Smooth muscle cell (in vitro differentiated cells): Measurements from ENCODE around the gene RNF207. TPM values are rescaled to one million over a fixed set of nuclear protein-coding genes. Genes with fewer than 3 reads are reported as not detected.

Experiments used
- DNase-seq: peaks from one replicate; lab custom pipeline; 2025; ENCODE audit not compliant: unreplicated experiment; lab: John Stamatoyannopoulos, UW
- H2AFZ ChIP-seq: fragments of 200-600 bp; sonication (generic); 2 replicates; pipeline ENCODE4 v1.6.0; 2016; ENCODE audit warnings: antibody characterized with exemption, low read depth, mild to moderate bottlenecking
- H3F3A ChIP-seq: fragments of 200-600 bp; sonication (generic); 2 replicates; pipeline ENCODE4 v1.6.0; 2017; ENCODE audit warnings: antibody characterized with exemption, low read depth
- H3K27ac ChIP-seq: fragments of 200-600 bp; sonication (generic); 2 replicates; pipeline ENCODE4 v1.5.1; 2016; ENCODE audit warnings: low read depth, mild to moderate bottlenecking
- H3K27me3 ChIP-seq: fragments of 200-600 bp; sonication (generic); 2 replicates; pipeline ENCODE4 v1.6.1; 2016; ENCODE audit warnings: low read depth, mild to moderate bottlenecking
- H3K36me3 ChIP-seq: fragments of 200-600 bp; sonication (generic); 2 replicates; pipeline ENCODE4 v1.5.1; 2016; ENCODE audit warnings: low read depth
- H3K4me1 ChIP-seq: fragments of 200-600 bp; sonication (generic); 2 replicates; pipeline ENCODE4 v1.5.1; 2016; ENCODE audit warnings: low read depth
- H3K4me2 ChIP-seq: fragments of 200-600 bp; sonication (generic); 2 replicates; pipeline ENCODE4 v1.6.0; 2016; ENCODE audit warnings: mild to moderate bottlenecking
- H3K4me3 ChIP-seq: fragments of 200-600 bp; sonication (generic); 2 replicates; pipeline ENCODE4 v1.5.1; 2016; ENCODE audit warnings: mild to moderate bottlenecking
- H3K79me2 ChIP-seq: fragments of 200-600 bp; sonication (generic); 2 replicates; pipeline ENCODE4 v1.6.0; 2016; ENCODE audit warnings: low read depth, mild to moderate bottlenecking
- H3K9ac ChIP-seq: fragments of 200-600 bp; sonication (generic); 2 replicates; pipeline ENCODE4 v1.6.0; 2016; ENCODE audit warnings: low read depth
- H3K9me3 ChIP-seq: fragments of 200-600 bp; sonication (generic); replicated peaks from 2 replicates; pipeline ENCODE4 v1.5.1; 2016; ENCODE audit warnings: low read depth
- H4K20me1 ChIP-seq: fragments of 200-600 bp; sonication (generic); 2 replicates; pipeline ENCODE4 v1.6.0; 2016; ENCODE audit warnings: low read depth
- CTCF ChIP-seq: fragments of 200-600 bp; sonication (generic); IDR thresholded peaks from 2 replicates; pipeline ENCODE4 v1.5.1; 2017; ENCODE audit warnings: borderline replicate concordance, mild to moderate bottlenecking, antibody characterized with exemption; ENCODE audit not compliant: insufficient read depth, poor library complexity, severe bottlenecking
- WGBS: methylation state at CpG from one replicate; pipeline ENCODE4 v1.1.7; 2016; ENCODE audit warnings: low lambda C conversion rate; 5-methylcytosine and 5-hydroxymethylcytosine counted together
- polyA plus RNA-seq: library from polyadenylated mRNA; unstranded; fragments of >200 nt; fragmentation: Nextera tagmentation; extraction: Ambion mirVana; gene quantifications from 2 replicates; pipeline ENCODE4 v1.2.1, GENCODE V29; 2016
- total RNA-seq: library from RNA; depleted of rRNA; stranded (reverse); fragments of >200 nt; gene quantifications from 2 replicates; pipeline ENCODE4 v1.2.3, GENCODE V29; 2014

RNF207 gene
- total and polyA plus RNA-seq, 2 experiments from 2014 or later: 1.8 to 2.0 TPM

- 73% methylated on average over 6 of the region's 6 CpGs for WGBS
- no peak for DNase-seq
- H3K9me3 ChIP-seq: no peaks in the 10 kb centered on the region
- H3K4me3 ChIP-seq: no peak overlapping the region
- peaks cover 39% of the 10 kb centered on the region for H3K27me3 ChIP-seq
- H3K27ac ChIP-seq: no peak overlapping the region
- peaks cover 14% of the 10 kb centered on the region for H3F3A ChIP-seq
- no peaks in the 10 kb centered on the region for H3K36me3 ChIP-seq
- H3K4me2 ChIP-seq: no peak overlapping the region
- H3K79me2 ChIP-seq: peaks cover 3% of the 10 kb centered on the region
- H3K4me1 ChIP-seq: peaks cover 6% of the 10 kb centered on the region
- TF ChIP-seq CTCF: no peak
- no peak overlapping the region for H2AFZ ChIP-seq
- H3K9ac ChIP-seq: no peak overlapping the region
- peaks cover 84% of the 10 kb centered on the region for H4K20me1 ChIP-seq
Measured at GRCh38 chr1:6183520-6183989, 22.4 kb upstream of the RNF207 start.

- H3K27ac ChIP-seq: no peak overlapping the region
- no peak for DNase-seq
- no peak overlapping the region for H2AFZ ChIP-seq
- H3K4me1 ChIP-seq: peaks cover 6% of the 10 kb centered on the region
- peaks cover 4% of the 10 kb centered on the region for H3K79me2 ChIP-seq
- H3K9me3 ChIP-seq: no peaks in the 10 kb centered on the region
- no peak overlapping the region for H3K9ac ChIP-seq
- WGBS: 91% methylated on average over 13 of the region's 13 CpGs
- peaks cover 33% of the 10 kb centered on the region for H3K27me3 ChIP-seq
- peaks cover 3% of the 10 kb centered on the region for H3K36me3 ChIP-seq
- no peak overlapping the region for H3K4me3 ChIP-seq
- no peak overlapping the region for H3K4me2 ChIP-seq
- no peak for TF ChIP-seq CTCF
- H3F3A ChIP-seq: peaks cover 14% of the 10 kb centered on the region
- H4K20me1 ChIP-seq: peaks cover 85% of the 10 kb centered on the region
Measured at GRCh38 chr1:6184083-6184783, 21.7 kb upstream of the RNF207 start.

- no peak overlapping the region for H3K27ac ChIP-seq
- no peak overlapping the region for H3K9ac ChIP-seq
- no peak overlapping the region for H3K4me2 ChIP-seq
- peaks cover 27% of the 10 kb centered on the region for H3K27me3 ChIP-seq
- H2AFZ ChIP-seq: no peak overlapping the region
- peaks cover 12% of the 10 kb centered on the region for H3K79me2 ChIP-seq
- H3K4me1 ChIP-seq: peaks cover 6% of the 10 kb centered on the region
- peaks cover 9% of the 10 kb centered on the region for H3K36me3 ChIP-seq
- WGBS: 69% methylated on average over 3 of the region's 3 CpGs
- peaks cover 14% of the 10 kb centered on the region for H3F3A ChIP-seq
- H4K20me1 ChIP-seq: peaks cover 94% of the 10 kb centered on the region
- no peak for DNase-seq
- no peak overlapping the region for H3K4me3 ChIP-seq
- TF ChIP-seq CTCF: no peak
- no peaks in the 10 kb centered on the region for H3K9me3 ChIP-seq
Measured at GRCh38 chr1:6185151-6185550, 20.8 kb upstream of the RNF207 start.
